Activated CD4-positive, alpha-beta T cell treated with anti-CD3 and anti-CD28 coated beads for 48 hours (primary cell): Measurements from ENCODE around the gene HOXA2.

Experiments
- DNase-seq: peaks from one replicate; pipeline ENCODE4 v3.0.0-alpha.2; 2020

The HOXA2 gene

GRCh38 chr7:27124902-27125689 lies 22.6 kb upstream of the HOXA2 start:
- no peak for DNase-seq

- no peak for DNase-seq
Measured at GRCh38 chr7:27124096-27124901, 21.8 kb upstream of the HOXA2 start.

GRCh38 chr7:27123477-27124053 lies 21.1 kb upstream of the HOXA2 start:
- no peak for DNase-seq

- no peak for DNase-seq
Measured at GRCh38 chr7:27123007-27123476, 20.6 kb upstream of the HOXA2 start.

GRCh38 chr7:27122077-27122910 lies 19.8 kb upstream of the HOXA2 start:
- no peak for DNase-seq

- no peak for DNase-seq
Measured at GRCh38 chr7:27121684-27122076, 19.2 kb upstream of the HOXA2 start.

- no peak for DNase-seq
Measured at GRCh38 chr7:27119412-27119911, 17.0 kb upstream of the HOXA2 start.

GRCh38 chr7:27118580-27118979 lies 16.1 kb upstream of the HOXA2 start:
- no peak for DNase-seq

- DNase-seq: no peak
Measured at GRCh38 chr7:27117887-27118491, 15.5 kb upstream of the HOXA2 start.

- DNase-seq: no peak
Measured at GRCh38 chr7:27116962-27117886, 14.7 kb upstream of the HOXA2 start.

- no peak for DNase-seq
Measured at GRCh38 chr7:27116031-27116961, 13.8 kb upstream of the HOXA2 start.

- no peak for DNase-seq
Measured at GRCh38 chr7:27115221-27116026, 12.9 kb upstream of the HOXA2 start.

GRCh38 chr7:27114881-27115220 lies 12.4 kb upstream of the HOXA2 start:
- no peak for DNase-seq

- no peak for DNase-seq
Measured at GRCh38 chr7:27113991-27114769, 11.7 kb upstream of the HOXA2 start.

- no peak for DNase-seq
Measured at GRCh38 chr7:27112955-27113949, 10.8 kb upstream of the HOXA2 start.

GRCh38 chr7:27112361-27112760 lies 9.9 kb upstream of the HOXA2 start:
- DNase-seq: no peak

- no peak for DNase-seq
Measured at GRCh38 chr7:27111751-27112277, 9.3 kb upstream of the HOXA2 start.
